IMR-90 (cell line): ENCODE data around the gene JMJD8. TPM values are rescaled to one million over a fixed set of nuclear protein-coding genes. Genes with fewer than 3 reads are reported as not detected.

Experiments used
- ATAC-seq: fragments of 200-7000 bp; cut with Tn5 transposase; 2 replicates; pipeline ENCODE4 v1.9.1; 2020; ENCODE audit warnings: low read depth, mild to moderate bottlenecking, moderate library complexity
- BruUV-seq: library from RNA; stranded (reverse); fragments of 400-500 nt; replicated peaks from 2 replicates; lab custom pipeline; 2021; lab: Mats Ljungman, UMichigan
- CTCF ChIA-PET: fragments of 300-600 bp; formaldehyde crosslinking; extraction: SDS; loops from one replicate; lab custom pipeline; 2021; ENCODE audit warnings: antibody characterized with exemption; lab: Yijun Ruan, JAX
- POLR2A ChIA-PET: fragments of 300-600 bp; sonication (Branson Sonifier 250); formaldehyde crosslinking; loops from one replicate; lab custom pipeline; 2022; ENCODE audit warnings: antibody characterized with exemption; ENCODE audit not compliant: unreplicated experiment; lab: Charles Lee
- DNase-seq: peaks from one replicate; pipeline ENCODE4 v3.0.0; 2013
- H2AFZ ChIP-seq: replicated peaks from 2 replicates; pipeline ENCODE3; 2013; ENCODE audit warnings: low read length, mild to moderate bottlenecking; ENCODE audit not compliant: poor library complexity
- H2AK5ac ChIP-seq: 2 replicates; pipeline ENCODE4 v1.6.1; 2013; ENCODE audit warnings: low read depth, low read length, inconsistent platforms
- H2AK9ac ChIP-seq: replicated peaks from 2 replicates; pipeline ENCODE3; 2013; ENCODE audit warnings: mild to moderate bottlenecking, low read depth, low read length, moderate library complexity; ENCODE audit not compliant: poor library complexity
- H2BK120ac ChIP-seq: 2 replicates; pipeline ENCODE4 v1.6.1; 2013; ENCODE audit warnings: low read depth, low read length, inconsistent platforms
- H2BK15ac ChIP-seq: 3 replicates; pipeline ENCODE4 v1.6.1; 2013; ENCODE audit warnings: low read depth, low read length, inconsistent platforms
- H2BK20ac ChIP-seq: 2 replicates; pipeline ENCODE4 v1.6.1; 2013; ENCODE audit warnings: low read depth, mild to moderate bottlenecking, inconsistent platforms, low read length, moderate library complexity
- H2BK5ac ChIP-seq: 2 replicates; pipeline ENCODE4 v1.6.1; 2013; ENCODE audit warnings: mild to moderate bottlenecking, low read depth, low read length, inconsistent platforms; ENCODE audit not compliant: poor library complexity, severe bottlenecking
- H3K14ac ChIP-seq: replicated peaks from 2 replicates; pipeline ENCODE4 v1.6.1; 2013; ENCODE audit warnings: low read depth, low read length, inconsistent platforms
- H3K18ac ChIP-seq: 2 replicates; pipeline ENCODE4 v1.6.1; 2013; ENCODE audit warnings: low read depth, low read length, control low read depth
- H3K23ac ChIP-seq: 2 replicates; pipeline ENCODE4 v1.6.1; 2013; ENCODE audit warnings: low read depth, low read length, inconsistent platforms
- H3K27ac ChIP-seq: 2 replicates; pipeline ENCODE4 v1.5.1; 2013; ENCODE audit warnings: mild to moderate bottlenecking, control low read depth, low read length; ENCODE audit not compliant: insufficient read depth
- H3K27me3 ChIP-seq: 2 replicates; pipeline ENCODE4 v1.6.1; 2013; ENCODE audit warnings: low read length; ENCODE audit not compliant: control insufficient read depth, insufficient read depth
- H3K36me3 ChIP-seq: 2 replicates; pipeline ENCODE4 v1.6.1; 2013; ENCODE audit warnings: low read length, mixed read lengths; ENCODE audit not compliant: control insufficient read depth, insufficient read depth
- H3K4ac ChIP-seq: 2 replicates; pipeline ENCODE4 v1.6.1; 2013; ENCODE audit warnings: low read depth, low read length, inconsistent platforms
- H3K4me1 ChIP-seq: 2 replicates; pipeline ENCODE4 v1.6.1; 2013; ENCODE audit warnings: low read length, mixed read lengths; ENCODE audit not compliant: control insufficient read depth, insufficient read depth
- H3K4me2 ChIP-seq: 2 replicates; pipeline ENCODE4 v1.6.1; 2013; ENCODE audit warnings: low read depth, mild to moderate bottlenecking, control low read depth, low read length, moderate library complexity
- H3K4me3 ChIP-seq: 2 replicates; pipeline ENCODE4 v1.5.1; 2013; ENCODE audit warnings: low read depth, mild to moderate bottlenecking, control low read depth, low read length, moderate library complexity; ENCODE audit not compliant: insufficient read depth
- H3K56ac ChIP-seq: 2 replicates; pipeline ENCODE4 v1.6.1; 2013; ENCODE audit warnings: low read length, inconsistent platforms; ENCODE audit not compliant: insufficient read depth; ENCODE audit errors: extremely low read depth
- H3K79me1 ChIP-seq, 2 experiments: 2 replicates each; pipeline ENCODE4 v1.6.1; 2013; ENCODE audit warnings: low read length in 2 of 2, inconsistent platforms in 1 of 2, low read depth in 1 of 2
- H3K9ac ChIP-seq: 2 replicates; pipeline ENCODE4 v1.6.1; 2013; ENCODE audit warnings: low read depth, low read length, control low read depth
- H3K9me1 ChIP-seq: 2 replicates; pipeline ENCODE4 v1.6.1; 2013; ENCODE audit warnings: low read length, inconsistent platforms; ENCODE audit not compliant: insufficient read depth
- H3K9me3 ChIP-seq: 2 replicates; pipeline ENCODE4 v1.6.1; 2013; ENCODE audit warnings: low read length; ENCODE audit not compliant: control insufficient read depth, insufficient read depth
- H4K20me1 ChIP-seq: 2 replicates; pipeline ENCODE4 v1.6.1; 2013; ENCODE audit warnings: low read length, inconsistent platforms; ENCODE audit not compliant: insufficient read depth
- H4K5ac ChIP-seq: 2 replicates; pipeline ENCODE4 v1.6.1; 2013; ENCODE audit warnings: mild to moderate bottlenecking, low read depth, low read length, control low read depth
- H4K8ac ChIP-seq, 2 experiments: 2 replicates each; pipeline ENCODE4 v1.6.1; 2013; ENCODE audit warnings: low read depth in 2 of 2, low read length in 2 of 2, control low read depth in 1 of 2, inconsistent platforms in 1 of 2
- H4K91ac ChIP-seq: 2 replicates; pipeline ENCODE4 v1.6.1; 2013; ENCODE audit warnings: low read depth, low read length, inconsistent platforms; ENCODE audit not compliant: insufficient read depth
- BHLHE40 ChIP-seq: fragments of 150-350 bp; IDR thresholded peaks from 2 replicates; pipeline ENCODE4 v1.6.1; 2016; ENCODE audit warnings: mild to moderate bottlenecking, low read depth, low read length
- CHD1 ChIP-seq: IDR thresholded peaks from 2 replicates; pipeline ENCODE4 v1.6.1; 2012; ENCODE audit warnings: low read depth, low read length, improper control_type of control experiment
- MAZ ChIP-seq: IDR thresholded peaks from 2 replicates; pipeline ENCODE4 v1.6.1; 2012; ENCODE audit warnings: low read depth, mild to moderate bottlenecking, low read length, improper control_type of control experiment, moderate library complexity, borderline replicate concordance
- RCOR1 ChIP-seq: IDR thresholded peaks from 2 replicates; pipeline ENCODE4 v1.6.1; 2012; ENCODE audit warnings: mild to moderate bottlenecking, low read length, improper control_type of control experiment; ENCODE audit not compliant: insufficient replicate concordance
- RFX5 ChIP-seq: IDR thresholded peaks from 2 replicates; pipeline ENCODE4 v1.8.0; 2012; ENCODE audit warnings: low read depth, mild to moderate bottlenecking, low read length, moderate library complexity
- WGBS, 2 experiments: methylation state at CpG; one replicate each; pipeline versions ENCODE4 v1.1.5 to v1.1.7; 2013; ENCODE audit warnings: missing lambda C conversion rate in 2 of 2; ENCODE audit not compliant: insufficient read length in 1 of 2; ENCODE audit errors: extremely low coverage in 2 of 2; 5-methylcytosine and 5-hydroxymethylcytosine counted together
- dilution Hi-C: fragments of 300-500 bp; cut with HindIII; formaldehyde crosslinking; loops from one replicate; pipeline ENCODE4 v1.14.3; 2018; ENCODE audit warnings: low sequenced_read_pairs; ENCODE audit not compliant: unreplicated experiment
- in situ Hi-C: fragments of 300-500 bp; cut with MboI; formaldehyde crosslinking; loops from 3 replicates; pipeline ENCODE4 v1.14.3; 2019; ENCODE audit warnings: low sequenced_read_pairs, inconsistent platforms, mixed read lengths
- intact Hi-C: fragments of 100-400 bp; cut with micrococcal nuclease; formaldehyde crosslinking; loops from 2 replicates; pipeline ENCODE4 v1.10.0; 2022
- polyA plus RNA-seq, 3 experiments: library from polyadenylated mRNA; depleted of rRNA; stranded (reverse); fragments of >200 nt; gene quantifications; 2 replicates each; pipeline ENCODE4 v1.2.3, GENCODE V29; 2012; ENCODE audit warnings: low replicate concordance in 1 of 3
- total RNA-seq: library from RNA; depleted of rRNA; stranded (reverse); fragments of >200 nt; gene quantifications from 2 replicates; pipeline ENCODE4 v1.2.3, GENCODE V29; 2012

Gene JMJD8
- total and polyA plus RNA-seq, 2 of the 4 experiments (the other 2 are of a cell fraction), result 17.7 to 62.5 TPM

DNA sequence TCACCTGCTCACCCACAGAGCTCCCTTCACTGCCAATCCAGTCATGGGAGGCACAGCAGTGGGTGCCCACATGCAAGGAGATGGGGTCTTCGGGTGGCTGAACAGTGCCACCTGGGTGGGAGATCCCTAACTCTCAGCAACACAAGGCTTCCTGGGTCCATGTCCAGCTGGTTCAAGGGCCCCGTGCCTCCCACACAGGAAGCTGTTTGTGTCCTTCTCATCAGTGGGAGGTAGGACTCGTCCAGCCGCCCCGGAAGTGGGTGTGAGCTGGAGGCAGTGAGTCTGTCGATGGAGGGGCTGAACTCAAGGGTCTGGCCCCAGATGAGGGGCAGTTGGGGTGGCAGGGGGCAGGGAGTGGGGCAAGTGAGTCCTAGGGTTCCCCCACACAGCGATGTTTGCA, 19.9 kb upstream of the JMJD8 start (continued):
- TF ChIP-seq RCOR1, result no peak
- no peak for TF ChIP-seq BHLHE40
- no peak for TF ChIP-seq CHD1

DNA sequence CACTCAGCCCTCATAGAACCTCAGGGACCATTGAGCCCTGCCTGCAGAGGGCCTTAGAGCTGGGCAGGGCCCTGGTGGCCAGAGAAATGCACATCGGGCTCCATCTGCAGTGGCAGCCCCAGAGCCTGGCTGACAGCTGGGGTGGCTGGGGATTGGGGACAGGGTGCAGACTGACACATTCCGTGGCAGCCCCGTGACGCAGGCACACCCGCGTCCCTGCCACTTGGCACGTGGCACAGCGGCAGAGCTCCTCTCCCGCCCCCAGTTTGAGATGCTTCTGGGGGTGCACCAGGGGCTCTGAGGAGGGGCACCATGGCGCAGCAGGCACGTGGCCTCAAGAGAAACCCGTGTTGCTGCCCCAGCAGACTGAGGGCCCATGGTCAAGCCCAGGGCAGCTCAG, 19.3 kb upstream of the JMJD8 start:
- CTCF ChIA-PET, result no interaction called here
- Histone ChIP-seq H2BK20ac (no peak overlapping the region), H2AFZ (no peak overlapping the region), H3K4me1 (no peaks in the 10 kb centered on the region), H3K27me3 (peaks cover 79% of the 10 kb centered on the region), H2AK9ac (no peak overlapping the region), H4K20me1 (peaks cover 12% of the 10 kb centered on the region), H2BK5ac (no peak overlapping the region), H3K4me3 (no peak overlapping the region), H4K5ac (no peak overlapping the region), H3K27ac (no peak overlapping the region), H3K18ac (no peak overlapping the region), H3K79me1 (no peaks in the 10 kb centered on the region), H2AK5ac (no peak overlapping the region), H2BK15ac (no peak overlapping the region), H4K8ac (no peak overlapping the region), H3K9ac (no peak overlapping the region), H2BK120ac (no peak overlapping the region), H3K23ac (no peak overlapping the region), H3K9me1 (no peaks in the 10 kb centered on the region), H3K56ac (no peak overlapping the region), H3K4ac (no peak overlapping the region), H4K91ac (no peak overlapping the region), H3K14ac (no peak overlapping the region), H3K4me2 (no peak overlapping the region), H3K36me3 (no peaks in the 10 kb centered on the region), H3K9me3 (no peaks in the 10 kb centered on the region)
- in situ Hi-C loops, result loop anchor here (25.0 kb wide), 1 partner anchor 359 kb away; the partner anchor contains the start of gene SSTR5
- WGBS, 2 experiments, result 81% methylated on average over 9 of the region's 12 CpGs; no CpG with 5 or more reads in 1 of the 2 experiments
- TF ChIP-seq RFX5 (no peak), RCOR1 (no peak), MAZ (no peak)
- POLR2A ChIA-PET, result no interaction called here
- intact Hi-C loops, result no loop called here
- no TSS peak for BruUV-seq
- no peak for DNase-seq
- no peak for ATAC-seq
- dilution Hi-C loops, result no loop called here
